ENCODE results near the gene ZNF664.

DNA sequence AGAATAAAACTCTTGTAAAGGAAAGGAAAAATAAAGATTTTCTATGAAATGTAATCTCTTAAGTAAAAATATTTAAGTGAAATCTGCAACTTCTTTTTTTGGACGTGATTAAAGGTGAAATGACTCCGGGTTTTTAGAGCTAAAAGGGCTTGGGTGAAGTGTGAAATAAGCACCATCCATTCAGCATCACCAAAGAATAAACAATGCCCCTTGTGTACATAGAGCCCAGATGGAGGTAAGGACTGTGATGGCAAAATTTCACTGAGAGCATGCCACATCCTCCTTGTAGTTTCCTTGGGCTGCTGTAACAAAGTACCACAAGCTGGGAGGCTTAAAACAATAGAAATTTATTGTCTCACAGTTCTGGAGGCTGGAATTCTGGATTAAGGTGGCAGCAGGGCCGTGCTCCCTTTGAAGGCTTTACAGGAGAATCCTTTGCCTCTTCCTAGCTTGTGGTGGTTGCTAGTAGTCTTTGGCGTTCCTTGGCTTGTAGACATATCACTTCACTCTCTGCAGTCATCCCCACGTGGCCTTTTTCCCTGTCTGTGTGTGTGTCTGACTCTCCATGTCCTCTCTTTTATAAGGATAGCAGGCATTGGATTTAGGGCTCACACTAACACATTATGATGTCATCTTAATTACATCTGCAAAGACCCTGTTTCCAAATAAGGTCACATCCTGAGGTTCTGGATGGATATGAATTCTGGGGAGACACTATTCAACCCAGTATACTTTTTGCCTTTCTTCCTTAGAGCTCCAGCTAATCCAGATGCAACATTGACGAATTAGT is 24.2 kb downstream of the ZNF664 start:
- no peak for TF ChIP-seq SP1 (IDR thresholded peaks at IDR 0.05)
- TF ChIP-seq SP1 (CRISPR knock-in tag; IDR thresholded peaks at IDR 0.05) = no peak
- TF ChIP-seq ZSCAN20 (CRISPR knock-in tag; IDR thresholded peaks at IDR 0.05; ENCODE audit: borderline replicate concordance) = no peak
- TF ChIP-seq SIN3B (IDR thresholded peaks at IDR 0.05; ENCODE audit: low read length) = no peak
- TF ChIP-seq SIX1 (CRISPR knock-in tag; IDR thresholded peaks at IDR 0.05; ENCODE audit: borderline replicate concordance) = no peak
- no peak for TF ChIP-seq EZH2 (conservative IDR thresholded peaks at IDR 0.05; ENCODE audit: low read depth, low read length)
